NT2/D1 (cell line): ENCODE measurements around the gene C1RL.
"Not testable (repeated sequence)": the region's sequence is repeated elsewhere in the genome, so short reads cannot be mapped to it uniquely, and the experiment has no call there.

Source experiments
- SUZ12 ChIP-seq: IDR thresholded peaks from 2 replicates; pipeline ENCODE4 v1.6.1; 2011; ENCODE audit not compliant: insufficient read length, insufficient read depth; ENCODE audit errors: extremely low read depth
- ZNF274 ChIP-seq: IDR thresholded peaks from 2 replicates; pipeline ENCODE4 v1.6.1; 2011; ENCODE audit warnings: mild to moderate bottlenecking, low read depth, low read length

DNA sequence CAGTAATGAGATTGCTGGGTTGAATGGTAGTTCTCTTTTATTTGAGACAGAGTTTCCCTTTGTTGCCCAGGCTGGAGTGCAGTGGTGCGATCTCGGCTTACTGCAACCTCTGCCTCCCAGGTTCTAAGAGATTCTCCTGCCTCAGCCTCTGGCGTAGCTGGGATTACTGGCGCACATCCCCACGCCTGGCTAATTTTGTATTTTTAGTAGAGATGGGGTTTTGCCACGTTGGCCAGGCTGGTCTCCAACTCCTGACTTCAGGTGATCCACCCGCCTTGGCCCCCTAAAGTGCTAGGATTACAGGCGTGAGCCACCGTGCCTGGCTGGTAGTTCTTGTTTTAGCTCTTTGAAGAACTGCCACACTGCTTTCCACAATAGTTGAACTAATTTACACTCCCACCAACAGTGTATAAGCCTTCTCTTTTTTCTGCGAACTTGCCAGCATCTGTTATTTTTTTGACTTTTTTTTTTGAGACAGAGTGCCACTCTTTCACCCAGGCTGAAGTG lies 59.5 kb downstream of the C1RL start:
- not testable (repeated sequence) for TF ChIP-seq SUZ12, ZNF274
